ENCODE results near the gene DOK7.

- TF ChIP-seq CTCF (conservative IDR thresholded peaks at IDR 0.05 in 1 of 2, IDR thresholded peaks at IDR 0.05 in 1 of 2; ENCODE audit: low read depth in 1 of 2, low read length in 2 of 2) (no peak), EZH2 (IDR thresholded peaks at IDR 0.05; ENCODE audit: low read length, missing control alignments) (no peak)
Measured at GRCh38 chr4:3530051-3530450, 66.9 kb downstream of the DOK7 start.

Measured in fibroblast of lung (primary cell).